ENCODE results near the gene ATG3. TPM values are rescaled to one million over a fixed set of nuclear protein-coding genes. Genes with fewer than 3 reads are reported as not detected.
"Not testable (repeated sequence)": the region's sequence is repeated elsewhere in the genome, so short reads cannot be mapped to it uniquely, and the experiment has no call there.

The ATG3 gene
- polyA plus RNA-seq, 1 donor (not counting 4 experiments of a cell fraction or from before 2014, with no cell fraction given), result 61.3 TPM

DNA sequence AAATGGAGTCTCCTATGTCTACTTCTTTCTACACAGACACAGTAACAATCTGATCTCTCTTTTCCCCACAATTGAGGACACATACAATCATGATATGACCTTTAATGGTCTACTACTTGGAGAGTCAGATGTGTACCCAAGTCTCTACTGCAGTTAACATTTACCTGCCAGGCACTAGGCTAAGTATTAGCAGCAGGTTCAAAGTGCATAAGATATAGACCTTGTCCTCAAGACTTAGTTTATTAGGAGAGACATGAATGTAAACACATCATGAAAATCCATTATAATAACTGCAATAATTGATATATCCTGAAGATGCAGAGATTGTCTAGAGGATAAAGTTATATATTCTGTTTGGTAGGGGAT is 3.2 kb upstream of the ATG3 start:
- no peak overlapping the region for H3K4me3 ChIP-seq (ENCODE audit: control insufficient read depth in 2 of 3, extremely low read depth in 1 of 3, insufficient read depth in 2 of 3, low read depth in 1 of 3, low read length in 3 of 3)
- H3K4me2 ChIP-seq (ENCODE audit: control insufficient read depth, extremely low read depth, insufficient read depth, low read depth, low read length), result no peak overlapping the region
- DNase-seq (ENCODE audit: low read depth, low spot score) (no peak), FAIRE-seq (no peak)
- dilution Hi-C loops (cut with MboI; ENCODE audit: extremely low pct_ligation_motif_present, low sequenced_read_pairs), result no loop called here
- no peak overlapping the region for H3K9ac ChIP-seq (ENCODE audit: control insufficient read depth, extremely low read depth, insufficient read depth, low read length)
- peaks cover 14% of the 10 kb centered on the region for H3K79me2 ChIP-seq (ENCODE audit: control insufficient read depth, insufficient read depth, low read length)
- H3K27me3 ChIP-seq (ENCODE audit: control insufficient read depth, extremely low read depth, insufficient read depth, low read length), result no peaks in the 10 kb centered on the region
- no peaks in the 10 kb centered on the region for H3K9me1 ChIP-seq (ENCODE audit: control insufficient read depth, extremely low read depth, insufficient read depth, low read length)
- no peak overlapping the region for H2AFZ ChIP-seq (ENCODE audit: control insufficient read depth, low read length)
- H3K27ac ChIP-seq (ENCODE audit: control insufficient read depth, insufficient read depth, low read length), result no peak overlapping the region
- TF ChIP-seq, protein P1, sequence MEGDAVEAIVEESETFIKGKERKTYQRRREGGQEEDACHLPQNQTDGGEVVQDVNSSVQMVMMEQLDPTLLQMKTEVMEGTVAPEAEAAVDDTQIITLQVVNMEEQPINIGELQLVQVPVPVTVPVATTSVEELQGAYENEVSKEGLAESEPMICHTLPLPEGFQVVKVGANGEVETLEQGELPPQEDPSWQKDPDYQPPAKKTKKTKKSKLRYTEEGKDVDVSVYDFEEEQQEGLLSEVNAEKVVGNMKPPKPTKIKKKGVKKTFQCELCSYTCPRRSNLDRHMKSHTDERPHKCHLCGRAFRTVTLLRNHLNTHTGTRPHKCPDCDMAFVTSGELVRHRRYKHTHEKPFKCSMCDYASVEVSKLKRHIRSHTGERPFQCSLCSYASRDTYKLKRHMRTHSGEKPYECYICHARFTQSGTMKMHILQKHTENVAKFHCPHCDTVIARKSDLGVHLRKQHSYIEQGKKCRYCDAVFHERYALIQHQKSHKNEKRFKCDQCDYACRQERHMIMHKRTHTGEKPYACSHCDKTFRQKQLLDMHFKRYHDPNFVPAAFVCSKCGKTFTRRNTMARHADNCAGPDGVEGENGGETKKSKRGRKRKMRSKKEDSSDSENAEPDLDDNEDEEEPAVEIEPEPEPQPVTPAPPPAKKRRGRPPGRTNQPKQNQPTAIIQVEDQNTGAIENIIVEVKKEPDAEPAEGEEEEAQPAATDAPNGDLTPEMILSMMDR (optimal IDR thresholded peaks at IDR 0.05 in 1 of 3, IDR thresholded peaks at IDR 0.05 in 1 of 3, conservative IDR thresholded peaks at IDR 0.05 in 1 of 3; ENCODE audit: extremely low read depth in 1 of 3, insufficient read depth in 2 of 3, low read length in 3 of 3), result no peak
- H4K20me1 ChIP-seq (ENCODE audit: control insufficient read depth, extremely low read depth, insufficient read depth, low read length), result no peaks in the 10 kb centered on the region
- H3K36me3 ChIP-seq (ENCODE audit: control insufficient read depth in 2 of 2, extremely low read depth in 1 of 2, insufficient read depth in 2 of 2, low read length in 2 of 2), result peaks cover 0 to 1% of the 10 kb centered on the region in 2 experiments
- no peaks in the 10 kb centered on the region for H3K9me3 ChIP-seq (ENCODE audit: control insufficient read depth, low read depth, low read length)
- H3K4me1 ChIP-seq (ENCODE audit: control insufficient read depth, extremely low read depth, insufficient read depth, low read length), result peaks cover 8% of the 10 kb centered on the region

DNA sequence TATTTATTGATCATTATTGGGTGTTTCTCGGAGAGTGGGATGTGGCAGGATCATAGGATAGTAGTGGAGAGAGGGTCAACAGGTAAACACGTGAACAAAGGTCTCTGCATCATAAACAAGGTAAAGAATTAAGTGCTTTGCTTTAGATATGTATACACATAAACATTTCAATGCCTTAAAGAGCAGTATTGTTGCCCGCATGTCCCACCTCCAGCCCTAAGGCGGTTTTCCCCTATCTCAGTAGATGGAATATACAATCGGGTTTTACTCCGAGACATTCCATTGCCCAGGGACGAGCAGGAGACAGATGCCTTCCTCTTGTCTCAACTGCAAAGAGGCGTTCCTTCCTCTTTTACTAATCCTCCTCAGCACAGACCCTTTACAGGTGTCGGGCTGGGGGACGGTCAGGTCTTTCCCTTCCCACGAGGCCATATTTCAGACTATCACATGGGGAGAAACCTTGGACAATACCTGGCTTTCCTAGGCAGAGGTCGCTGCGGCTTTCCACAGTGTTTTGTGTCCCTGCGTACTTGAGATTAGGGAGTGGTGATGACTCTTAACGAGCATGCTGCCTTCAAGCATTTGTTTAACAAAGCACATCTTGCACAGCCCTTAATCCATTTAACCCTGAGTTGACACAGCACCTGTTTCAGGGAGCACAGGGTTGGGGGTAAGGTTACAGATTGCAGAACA is 2.6 kb upstream of the ATG3 start:
- H4K20me1 ChIP-seq (ENCODE audit: control insufficient read depth, extremely low read depth, insufficient read depth, low read length); H3K27ac ChIP-seq (ENCODE audit: control insufficient read depth, insufficient read depth, low read length); H3K27me3 ChIP-seq (ENCODE audit: control insufficient read depth, extremely low read depth, insufficient read depth, low read length); H3K4me2 ChIP-seq (ENCODE audit: control insufficient read depth, extremely low read depth, insufficient read depth, low read depth, low read length); FAIRE-seq; H3K9me3 ChIP-seq (ENCODE audit: control insufficient read depth, low read depth, low read length); H3K4me3 ChIP-seq (ENCODE audit: control insufficient read depth in 2 of 3, extremely low read depth in 1 of 3, insufficient read depth in 2 of 3, low read depth in 1 of 3, low read length in 3 of 3); H2AFZ ChIP-seq (ENCODE audit: control insufficient read depth, low read length); H3K9me1 ChIP-seq (ENCODE audit: control insufficient read depth, extremely low read depth, insufficient read depth, low read length); dilution Hi-C loops (cut with MboI; ENCODE audit: extremely low pct_ligation_motif_present, low sequenced_read_pairs); H3K36me3 ChIP-seq (ENCODE audit: control insufficient read depth in 2 of 2, extremely low read depth in 1 of 2, insufficient read depth in 2 of 2, low read length in 2 of 2); H3K9ac ChIP-seq (ENCODE audit: control insufficient read depth, extremely low read depth, insufficient read depth, low read length); DNase-seq (ENCODE audit: low read depth, low spot score): not testable (repeated sequence)
- Histone ChIP-seq H3K4me1 (ENCODE audit: control insufficient read depth, extremely low read depth, insufficient read depth, low read length) (peaks cover 13% of the 10 kb centered on the region), H3K79me2 (ENCODE audit: control insufficient read depth, insufficient read depth, low read length) (peaks cover 20% of the 10 kb centered on the region)

DNA sequence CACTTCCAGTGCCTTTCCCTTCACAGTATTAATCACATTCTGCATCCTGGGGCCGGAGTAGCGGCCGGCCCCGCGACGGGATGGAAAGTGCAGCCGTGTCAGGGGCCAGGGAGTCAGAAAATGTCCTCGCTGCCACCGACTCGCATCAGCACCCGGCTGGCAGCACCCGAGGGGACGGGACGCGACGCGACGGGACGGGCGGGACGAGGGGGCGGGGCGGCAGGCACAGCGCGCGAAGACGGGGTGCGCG is 353 bp downstream of the ATG3 start:
- H3K4me2 ChIP-seq (ENCODE audit: control insufficient read depth, extremely low read depth, insufficient read depth, low read depth, low read length), result peak overlapping the region; percentile 86
- H3K4me3 ChIP-seq (ENCODE audit: control insufficient read depth in 2 of 3, extremely low read depth in 1 of 3, insufficient read depth in 2 of 3, low read depth in 1 of 3, low read length in 3 of 3), result peak overlapping the region; percentile 54 to 89 (median 73)
- H3K27me3 ChIP-seq (ENCODE audit: control insufficient read depth, extremely low read depth, insufficient read depth, low read length), result no peaks in the 10 kb centered on the region
- H3K9me3 ChIP-seq (ENCODE audit: control insufficient read depth, low read depth, low read length), result no peaks in the 10 kb centered on the region
- H3K79me2 ChIP-seq (ENCODE audit: control insufficient read depth, insufficient read depth, low read length), result peaks cover 42% of the 10 kb centered on the region
- no peaks in the 10 kb centered on the region for H4K20me1 ChIP-seq (ENCODE audit: control insufficient read depth, extremely low read depth, insufficient read depth, low read length)
- DNase-seq (ENCODE audit: low read depth, low spot score), result no peak
- no peak for FAIRE-seq
- peaks cover 17% of the 10 kb centered on the region for H3K4me1 ChIP-seq (ENCODE audit: control insufficient read depth, extremely low read depth, insufficient read depth, low read length)
- H3K9me1 ChIP-seq (ENCODE audit: control insufficient read depth, extremely low read depth, insufficient read depth, low read length), result no peaks in the 10 kb centered on the region
- H2AFZ ChIP-seq (ENCODE audit: control insufficient read depth, low read length), result peak overlapping the region; percentile 98
- peak overlapping the region; percentile 94 for H3K9ac ChIP-seq (ENCODE audit: control insufficient read depth, extremely low read depth, insufficient read depth, low read length)
- no peaks in the 10 kb centered on the region for H3K36me3 ChIP-seq (ENCODE audit: control insufficient read depth in 2 of 2, extremely low read depth in 1 of 2, insufficient read depth in 2 of 2, low read length in 2 of 2)
- TF ChIP-seq, protein P1 (optimal IDR thresholded peaks at IDR 0.05 in 1 of 3, IDR thresholded peaks at IDR 0.05 in 1 of 3, conservative IDR thresholded peaks at IDR 0.05 in 1 of 3; ENCODE audit: extremely low read depth in 1 of 3, insufficient read depth in 2 of 3, low read length in 3 of 3), result no peak
- peak overlapping the region; percentile 97 for H3K27ac ChIP-seq (ENCODE audit: control insufficient read depth, insufficient read depth, low read length)
- dilution Hi-C loops (cut with MboI; ENCODE audit: extremely low pct_ligation_motif_present, low sequenced_read_pairs), result no loop called here
